Left renal cortex interstitium (tissue), 4 donors: ENCODE data around the gene MYMK. TPM values are rescaled to one million over a fixed set of nuclear protein-coding genes. Genes with fewer than 3 reads are reported as not detected.

Experiments
- DNase-seq, 4 donors: peaks; one replicate each; pipeline ENCODE4 v3.0.0-alpha.2; 2013; ENCODE audit warnings: low read depth in 4 of 4, low spot score in 2 of 4, missing footprints in 1 of 4
- polyA plus RNA-seq, 4 donors: library from polyadenylated mRNA; unstranded; fragments of 120-200 nt; gene quantifications; one replicate each; pipeline ENCODE4 v1.2.1, GENCODE V29; 2013; ENCODE audit not compliant: insufficient read length in 4 of 4

The MYMK gene
- polyA plus RNA-seq, 4 donors, result not detected

GRCh38 chr9:133489253-133490190 lies 35.2 kb downstream of the MYMK start:
- no peak for DNase-seq

- no peak for DNase-seq
Observed at GRCh38 chr9:133488686-133489252, 36.0 kb downstream of the MYMK start.

- DNase-seq, result no peak
Observed at GRCh38 chr9:133487331-133487725, 37.4 kb downstream of the MYMK start.

GRCh38 chr9:133485531-133486260 lies 39.1 kb downstream of the MYMK start:
- DNase-seq, result no peak

- no peak for DNase-seq
Observed at GRCh38 chr9:133484671-133485437, 39.9 kb downstream of the MYMK start.

- no peak for DNase-seq
Observed at GRCh38 chr9:133483611-133484010, 41.1 kb downstream of the MYMK start.

GRCh38 chr9:133478851-133479711 lies 45.7 kb downstream of the MYMK start, which contains the start of gene SLC2A6:
TSS of gene SLC2A6 (minus strand) at chr9:133479099. CDS start at chr9:133479059, 40 bp downstream.
- DNase-seq, result no peak

GRCh38 chr9:133477992-133478850 lies 46.5 kb downstream of the MYMK start:
- no peak for DNase-seq

GRCh38 chr9:133477461-133477860 lies 47.3 kb downstream of the MYMK start:
- DNase-seq, result no peak

- DNase-seq, result no peak
Observed at GRCh38 chr9:133476941-133477340, 47.8 kb downstream of the MYMK start.

GRCh38 chr9:133476036-133476931 lies 48.5 kb downstream of the MYMK start:
- no peak for DNase-seq

GRCh38 chr9:133475292-133476012 lies 49.3 kb downstream of the MYMK start:
- DNase-seq, result no peak

- DNase-seq, result no peak
Observed at GRCh38 chr9:133474853-133475252, 49.9 kb downstream of the MYMK start.

- no peak for DNase-seq
Observed at GRCh38 chr9:133474215-133474614, 50.5 kb downstream of the MYMK start.

GRCh38 chr9:133473743-133474142 lies 51.0 kb downstream of the MYMK start:
- DNase-seq, result no peak

- DNase-seq, result no peak
Observed at GRCh38 chr9:133472753-133473378, 51.9 kb downstream of the MYMK start.

- no peak for DNase-seq
Observed at GRCh38 chr9:133472277-133472645, 52.5 kb downstream of the MYMK start.
